HG02852 (cell line): Measurements from ENCODE around the gene PATJ.
"Not testable (repeated sequence)": the region's sequence is repeated elsewhere in the genome, so short reads cannot be mapped to it uniquely, and the experiment has no call there.

Experiments
- ATAC-seq: cut with Tn5 transposase; IDR thresholded peaks from one replicate; pipeline ENCODE4 v1.9.1; 2021; ENCODE audit warnings: mild to moderate bottlenecking, moderate library complexity; ENCODE audit not compliant: unreplicated experiment

Gene PATJ

GRCh38 chr1:61935516-61935915, 193.2 kb downstream of the PATJ start:
- no peak for ATAC-seq

GRCh38 chr1:61936839-61937238, 194.6 kb downstream of the PATJ start:
- no peak for ATAC-seq

DNA sequence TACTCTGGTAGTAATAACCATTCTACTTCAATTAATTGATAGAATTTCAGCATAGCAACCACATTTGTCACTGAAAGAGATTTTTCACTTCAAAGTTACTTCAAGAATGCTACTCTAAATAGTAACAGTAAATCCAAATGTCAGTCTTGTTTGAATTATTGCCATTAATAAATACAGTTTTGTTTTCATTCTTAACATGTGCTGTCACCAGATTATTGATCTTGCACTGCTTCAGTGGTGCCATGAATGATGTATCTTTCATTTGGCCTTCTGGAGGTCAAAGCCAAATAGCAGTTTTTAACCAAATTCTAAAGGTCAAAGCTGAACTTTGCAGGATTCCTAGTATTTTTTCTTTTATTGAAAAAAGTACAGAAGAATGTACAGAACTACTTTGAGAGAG, 199.5 kb downstream of the PATJ start:
- no peak for ATAC-seq

GRCh38 chr1:61942856-61943255, 200.6 kb downstream of the PATJ start:
- ATAC-seq: no peak

GRCh38 chr1:61948685-61949084, 206.4 kb downstream of the PATJ start:
- not testable (repeated sequence) for ATAC-seq

DNA sequence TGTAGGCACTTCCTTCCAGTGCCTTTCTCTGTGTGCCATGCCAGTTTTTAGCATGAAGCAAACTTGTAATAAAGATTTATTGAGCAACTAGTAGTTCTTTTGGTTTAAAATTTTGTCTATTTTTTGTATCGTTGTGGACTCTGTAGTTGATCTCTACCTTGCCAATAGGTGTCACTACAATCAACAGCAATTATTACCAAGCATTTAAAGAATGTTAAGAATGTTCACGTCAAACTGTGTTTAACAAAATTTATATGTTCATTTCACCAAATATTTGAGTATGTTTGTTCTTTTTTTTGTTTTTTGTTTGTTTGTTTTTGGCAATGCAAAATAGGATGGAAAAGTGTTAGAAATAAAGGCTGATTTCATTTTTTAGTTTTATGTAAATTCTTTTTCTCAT, 208.1 kb downstream of the PATJ start:
- ATAC-seq: no peak

DNA sequence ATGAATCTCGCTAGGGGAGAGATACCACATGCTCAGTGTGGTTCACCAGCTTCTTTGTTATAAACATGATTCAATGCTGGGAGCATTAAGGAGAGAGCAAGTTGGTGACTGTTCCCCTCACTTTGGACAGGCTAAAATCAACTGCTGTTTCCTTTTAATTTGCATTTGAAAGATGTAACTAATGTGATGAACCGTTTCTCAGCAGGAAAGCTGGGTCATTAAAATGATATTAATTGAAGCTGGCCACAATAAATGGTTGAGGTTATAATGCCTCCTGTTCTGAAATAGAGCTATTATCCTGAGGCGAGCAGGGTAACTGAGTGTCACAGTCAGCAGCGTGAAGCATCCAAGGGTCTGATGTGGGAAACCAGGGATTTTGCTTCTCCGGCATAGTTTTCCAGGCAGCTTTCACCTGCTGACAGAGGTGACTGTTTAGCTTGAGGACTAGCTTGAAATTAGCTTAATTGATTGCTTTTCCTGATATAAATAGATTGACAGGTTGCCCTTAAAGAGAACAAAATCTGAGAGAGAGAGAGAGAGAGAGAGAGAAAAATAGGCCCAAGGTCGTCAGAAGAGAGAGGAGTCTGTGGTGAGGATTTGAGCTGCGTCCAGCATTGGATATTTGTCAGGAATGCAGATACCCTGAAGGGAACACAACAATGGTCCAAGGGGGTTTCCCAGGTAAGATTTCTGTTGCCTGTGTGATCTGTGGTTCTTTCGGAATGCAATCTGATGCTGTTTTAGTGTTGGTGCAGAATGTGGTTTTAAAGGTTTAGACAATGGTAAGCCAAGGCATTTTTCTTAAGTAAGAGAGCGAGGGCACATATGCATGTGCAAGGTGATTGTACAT, 209.7 kb downstream of the PATJ start:
- ATAC-seq: no peak

GRCh38 chr1:61952675-61953074, 210.4 kb downstream of the PATJ start:
- no peak for ATAC-seq

DNA sequence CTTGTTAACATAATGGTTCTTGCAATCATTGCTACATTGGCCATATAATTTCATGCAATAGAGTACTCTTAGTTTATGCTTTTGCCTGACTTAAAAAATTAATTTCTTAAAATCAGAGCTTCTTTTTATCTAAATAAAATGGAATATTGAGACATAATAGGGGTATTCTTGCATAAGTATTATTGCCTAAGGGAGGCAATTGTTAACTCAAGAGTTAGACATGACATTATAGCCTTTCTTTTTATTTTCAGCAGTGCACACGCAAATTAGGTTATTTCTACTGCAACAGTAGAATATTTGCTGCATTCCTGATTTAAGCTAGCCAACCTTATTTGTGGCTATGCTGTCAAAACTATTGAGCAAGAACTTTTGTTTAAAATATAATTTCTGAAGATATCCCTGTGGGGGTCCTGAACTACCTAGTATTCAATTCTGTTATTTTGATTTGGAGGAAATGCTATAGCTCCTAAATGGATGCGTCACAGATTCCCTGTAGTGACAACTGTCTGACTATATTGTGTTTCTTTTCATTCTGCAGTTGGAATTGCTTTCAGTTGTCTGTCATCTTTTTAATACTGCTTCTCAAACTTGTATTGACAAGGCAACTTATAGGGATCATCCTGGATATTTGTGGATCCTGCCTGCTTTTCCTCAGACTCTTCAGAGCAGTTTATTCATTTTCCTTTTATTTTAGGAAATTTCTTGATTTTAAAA, 211.0 kb downstream of the PATJ start:
- ATAC-seq: no peak

- no peak for ATAC-seq
Measured at GRCh38 chr1:61953790-61954150, 211.5 kb downstream of the PATJ start.

- no peak for ATAC-seq
Measured at GRCh38 chr1:61955261-61955660, 213.0 kb downstream of the PATJ start.

DNA sequence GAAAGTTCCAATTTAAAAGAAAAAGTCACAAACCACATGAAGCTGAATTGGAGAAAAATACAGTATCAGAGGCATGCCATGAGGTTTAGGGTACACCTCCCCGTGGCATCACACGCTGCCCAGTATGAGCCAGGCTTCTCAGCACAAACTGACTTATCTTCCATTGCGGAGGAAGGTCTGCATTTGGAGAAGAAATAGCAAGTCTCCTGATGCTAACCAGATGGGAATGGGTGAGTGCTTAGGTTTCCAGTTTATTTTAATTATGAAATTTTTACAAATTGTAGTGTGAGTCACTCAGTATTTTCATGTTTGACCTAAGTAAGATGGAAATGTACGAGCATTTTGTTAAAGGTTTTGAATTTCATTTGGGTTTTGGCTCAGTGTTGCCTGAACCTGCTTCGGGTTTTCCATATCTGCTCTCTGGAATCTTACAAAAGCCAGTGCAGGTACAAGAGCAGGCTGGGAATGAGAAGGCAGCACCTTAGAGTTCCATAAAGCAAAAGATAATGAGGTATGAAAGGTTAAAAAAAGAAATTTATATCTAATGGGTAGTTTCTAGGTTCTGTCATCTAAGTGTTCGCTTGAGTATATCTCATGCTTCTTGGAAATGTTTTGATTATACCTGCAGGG, 213.9 kb downstream of the PATJ start:
- no peak for ATAC-seq

GRCh38 chr1:61956784-61957183, 214.5 kb downstream of the PATJ start:
- ATAC-seq: no peak

DNA sequence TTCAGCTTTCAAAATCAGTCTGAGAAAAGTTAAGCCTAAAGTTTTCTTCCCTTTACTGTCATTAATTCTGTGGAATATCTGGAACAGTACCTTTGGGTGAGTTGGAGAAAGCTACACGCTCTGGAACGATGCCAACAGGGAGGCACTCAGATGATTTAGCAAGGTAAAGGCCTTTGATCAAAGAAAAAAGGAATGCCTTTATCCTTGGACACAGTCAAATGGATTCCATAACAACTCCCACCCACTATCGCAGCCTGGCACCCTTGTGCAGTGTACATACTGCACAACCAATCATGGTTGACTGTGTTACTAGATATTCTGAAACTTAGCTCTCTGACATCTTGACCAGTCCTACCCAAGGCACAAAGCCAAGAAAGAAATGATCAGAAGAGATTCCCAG, 218.7 kb downstream of the PATJ start:
- ATAC-seq: no peak

DNA sequence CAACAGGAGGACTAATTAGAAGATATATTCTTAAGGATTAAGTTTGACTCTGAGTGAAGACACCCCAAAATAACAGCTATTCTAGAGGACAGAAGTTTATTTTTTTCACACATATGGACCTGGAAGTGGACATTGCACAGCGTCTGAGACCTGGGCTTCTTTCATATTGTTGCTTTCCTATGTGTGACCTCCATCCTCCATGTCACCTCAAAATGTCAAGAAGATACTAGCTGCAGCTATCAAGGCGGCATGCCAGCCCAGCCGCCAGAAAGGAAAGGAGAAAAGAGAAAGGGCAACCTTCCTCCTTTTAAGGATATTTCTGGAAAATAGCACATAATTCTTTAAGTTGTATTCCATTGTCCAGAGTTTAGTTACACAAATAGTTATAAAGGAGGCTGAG, 220.4 kb downstream of the PATJ start:
- no peak for ATAC-seq

DNA sequence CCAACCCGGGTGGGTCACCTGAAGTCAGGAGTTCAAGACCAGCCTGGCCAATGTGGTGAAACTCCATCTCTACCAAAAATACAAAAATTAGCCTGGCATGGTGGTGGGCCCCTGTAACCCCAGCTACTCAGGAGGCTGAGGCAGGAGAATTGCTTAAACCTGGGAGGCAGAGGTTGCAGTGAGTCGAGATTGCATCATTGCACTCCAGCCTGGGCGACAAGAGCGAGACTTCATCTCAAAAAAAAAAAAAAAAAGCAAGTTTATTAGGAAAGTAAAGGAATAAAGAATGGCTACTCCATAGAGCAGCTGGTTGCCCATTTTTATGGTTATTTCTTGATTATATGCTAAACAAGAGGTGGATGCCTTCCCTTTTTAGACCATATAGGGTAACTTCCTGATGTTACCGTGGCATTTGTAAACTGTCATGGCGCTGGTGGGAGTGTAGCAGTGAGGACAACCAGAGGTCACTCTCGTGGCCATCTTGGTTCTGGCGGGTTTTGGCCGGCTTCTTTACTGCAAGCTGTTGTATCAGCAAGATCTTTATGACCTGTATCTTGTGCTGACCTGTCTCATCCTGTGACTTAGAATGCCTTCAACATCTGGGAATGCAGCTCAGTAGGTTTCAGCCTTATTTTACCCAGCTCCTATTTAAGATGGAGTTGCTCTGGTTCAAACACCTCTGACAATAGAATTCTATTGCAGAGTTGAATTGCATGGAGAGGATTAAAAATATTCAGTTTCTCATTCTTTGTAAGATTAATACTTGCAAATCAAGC, 224.4 kb downstream of the PATJ start:
- ATAC-seq: not testable (repeated sequence)

DNA sequence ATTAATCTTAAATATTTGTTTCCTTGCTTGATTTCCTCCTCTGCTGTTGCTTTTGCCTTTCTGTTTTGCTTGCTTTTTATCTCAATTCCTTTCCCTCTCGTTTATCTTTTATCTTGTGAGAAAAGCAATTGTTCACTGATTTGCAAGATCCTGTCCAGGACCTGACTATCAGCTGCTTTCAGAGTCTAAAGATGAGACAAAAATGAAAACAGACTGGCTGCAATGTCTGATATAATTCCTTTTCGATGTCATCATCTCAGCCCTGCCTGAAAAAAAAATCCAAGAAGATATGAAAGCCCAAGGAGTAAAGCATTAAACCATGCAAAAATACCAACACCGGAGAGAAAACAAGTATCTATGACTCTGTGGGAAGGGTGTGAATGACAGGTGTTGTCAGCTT, 225.5 kb downstream of the PATJ start:
- ATAC-seq: no peak

GRCh38 chr1:61968869-61969268, 226.6 kb downstream of the PATJ start:
- ATAC-seq: no peak

DNA sequence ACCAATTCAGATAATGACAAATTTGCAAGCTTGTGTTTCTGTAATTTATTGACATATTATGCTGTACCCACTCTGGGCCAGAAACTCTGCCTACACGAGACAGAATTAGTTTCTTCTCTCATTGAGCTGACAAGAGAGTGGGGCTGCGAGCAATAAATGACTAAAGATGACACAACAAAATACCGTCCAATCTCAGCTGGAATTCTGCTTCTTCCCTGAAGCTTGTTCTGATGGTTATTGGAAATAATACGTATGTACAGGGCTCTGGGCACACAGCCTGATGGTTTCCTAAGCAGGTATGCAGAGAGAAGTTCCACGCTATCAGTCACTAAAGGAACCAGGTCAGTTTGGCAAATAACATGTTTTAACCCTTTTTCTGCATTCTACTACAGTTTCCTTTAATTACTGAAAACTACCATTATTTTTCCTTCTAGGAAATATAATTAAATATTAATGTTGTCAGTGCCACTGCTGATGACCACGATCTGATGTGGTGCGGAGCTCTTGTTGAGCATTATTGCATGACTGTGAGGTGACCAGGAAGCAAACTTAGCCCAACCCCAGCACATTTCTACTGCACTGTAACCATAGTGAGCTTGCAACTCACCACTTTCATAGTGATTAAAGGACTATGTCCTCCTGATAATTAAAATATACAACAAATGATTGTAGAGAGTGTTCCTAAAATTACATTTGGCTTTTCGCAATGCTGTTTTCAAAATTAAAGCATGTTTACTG, 231.0 kb downstream of the PATJ start:
- ATAC-seq: no peak

- no peak for ATAC-seq
Measured at GRCh38 chr1:61975638-61976037, 233.4 kb downstream of the PATJ start.

- ATAC-seq: no peak
Measured at GRCh38 chr1:61976566-61976965, 234.3 kb downstream of the PATJ start.
